ENCODE results near the gene CLEC4M.

Gene CLEC4M

DNA sequence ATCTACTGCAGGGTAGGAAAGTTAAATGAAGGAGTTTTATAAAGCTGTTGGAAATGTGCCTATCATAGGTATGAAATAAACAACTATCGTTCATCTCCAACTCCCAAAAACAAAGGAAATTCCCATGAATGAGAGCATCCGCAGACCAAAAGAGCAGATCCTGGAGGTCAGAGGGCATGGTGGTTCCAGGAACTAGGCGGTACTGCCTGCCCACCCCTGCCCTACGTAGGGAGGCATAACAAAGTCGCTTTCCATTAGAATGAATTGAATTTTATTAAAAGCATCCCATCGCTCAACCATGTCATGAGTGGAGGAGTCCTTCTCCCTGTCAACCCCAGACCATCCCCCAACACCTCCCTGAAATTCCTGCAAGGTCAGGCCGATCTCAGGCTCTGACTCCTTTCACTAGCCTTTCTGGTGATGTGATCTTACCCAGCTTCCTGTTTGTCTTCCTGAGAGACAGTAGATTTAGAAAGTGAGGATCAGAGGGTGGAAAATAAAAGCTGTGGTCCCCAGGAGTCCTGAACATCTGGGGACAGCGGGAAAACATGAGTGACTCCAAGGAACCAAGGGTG lies at the start of gene CLEC4M:
TSS of gene CLEC4M (plus strand) at position 525 of the 575 bp plus-strand sequence. CDS start at position 549, 24 bp downstream.
- no peaks in the 10 kb centered on the region; the same call in 1 of the 2 replicates for H3K27me3 ChIP-seq (ENCODE audit: control insufficient read depth, low read length)
- no peak for TF ChIP-seq EZH2phosphoT487 (IDR thresholded peaks at IDR 0.05; ENCODE audit: borderline replicate concordance, low read length)
- TF ChIP-seq, protein P1, sequence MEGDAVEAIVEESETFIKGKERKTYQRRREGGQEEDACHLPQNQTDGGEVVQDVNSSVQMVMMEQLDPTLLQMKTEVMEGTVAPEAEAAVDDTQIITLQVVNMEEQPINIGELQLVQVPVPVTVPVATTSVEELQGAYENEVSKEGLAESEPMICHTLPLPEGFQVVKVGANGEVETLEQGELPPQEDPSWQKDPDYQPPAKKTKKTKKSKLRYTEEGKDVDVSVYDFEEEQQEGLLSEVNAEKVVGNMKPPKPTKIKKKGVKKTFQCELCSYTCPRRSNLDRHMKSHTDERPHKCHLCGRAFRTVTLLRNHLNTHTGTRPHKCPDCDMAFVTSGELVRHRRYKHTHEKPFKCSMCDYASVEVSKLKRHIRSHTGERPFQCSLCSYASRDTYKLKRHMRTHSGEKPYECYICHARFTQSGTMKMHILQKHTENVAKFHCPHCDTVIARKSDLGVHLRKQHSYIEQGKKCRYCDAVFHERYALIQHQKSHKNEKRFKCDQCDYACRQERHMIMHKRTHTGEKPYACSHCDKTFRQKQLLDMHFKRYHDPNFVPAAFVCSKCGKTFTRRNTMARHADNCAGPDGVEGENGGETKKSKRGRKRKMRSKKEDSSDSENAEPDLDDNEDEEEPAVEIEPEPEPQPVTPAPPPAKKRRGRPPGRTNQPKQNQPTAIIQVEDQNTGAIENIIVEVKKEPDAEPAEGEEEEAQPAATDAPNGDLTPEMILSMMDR (IDR thresholded peaks at IDR 0.05; ENCODE audit: low read depth, low read length, poor library complexity, severe bottlenecking), result no peak
- H3K9me2 ChIP-seq (replicated peaks; ENCODE audit: control insufficient read depth, low read length), result no peaks in the 10 kb centered on the region
- H3K79me2 ChIP-seq (ENCODE audit: control insufficient read depth, low read length), result no peaks in the 10 kb centered on the region
- no peaks in the 10 kb centered on the region for H3K36me3 ChIP-seq (ENCODE audit: control insufficient read depth, low read length)
- H3K4me1 ChIP-seq (ENCODE audit: control insufficient read depth, low read length), result no peaks in the 10 kb centered on the region
- peaks cover 11% of the 10 kb centered on the region; the same call in 1 of the 2 replicates for H3K9me3 ChIP-seq (ENCODE audit: control insufficient read depth, insufficient read depth, low read length)
- no peaks in the 10 kb centered on the region for H4K20me1 ChIP-seq (ENCODE audit: control insufficient read depth, insufficient read depth, low read depth, low read length)
- no peak within 1 kb of the TSS for H3K4me2 ChIP-seq (ENCODE audit: low read length)
- H3K4me3 ChIP-seq (ENCODE audit: low read length), result no peak within 1 kb of the TSS
- no peak within 1 kb of the TSS for H3K27ac ChIP-seq (ENCODE audit: low read depth, low read length)
- H3F3A ChIP-seq (ENCODE audit: control insufficient read depth, insufficient read depth), result no peaks in the 10 kb centered on the region

GRCh38 chr19:7715671-7716070 lies 47.4 kb upstream of the CLEC4M start:
- Histone ChIP-seq H3K36me3 (ENCODE audit: control insufficient read depth, low read length) (no peaks in the 10 kb centered on the region), H4K20me1 (ENCODE audit: control insufficient read depth, insufficient read depth, low read depth, low read length) (no peaks in the 10 kb centered on the region), H3K9me2 (replicated peaks; ENCODE audit: control insufficient read depth, low read length) (no peaks in the 10 kb centered on the region), H3F3A (ENCODE audit: control insufficient read depth, insufficient read depth) (no peaks in the 10 kb centered on the region), H3K27me3 (ENCODE audit: control insufficient read depth, low read length) (peaks cover 16% of the 10 kb centered on the region), H3K4me1 (ENCODE audit: control insufficient read depth, low read length) (peaks cover 9% of the 10 kb centered on the region), H3K79me2 (ENCODE audit: control insufficient read depth, low read length) (no peaks in the 10 kb centered on the region), H3K4me2 (ENCODE audit: low read length) (no peak overlapping the region), H3K27ac (ENCODE audit: low read depth, low read length) (no peak overlapping the region), H3K9me3 (ENCODE audit: control insufficient read depth, insufficient read depth, low read length) (no peaks in the 10 kb centered on the region), H3K4me3 (ENCODE audit: low read length) (no peak overlapping the region)
- no peak for TF ChIP-seq EZH2phosphoT487 (IDR thresholded peaks at IDR 0.05; ENCODE audit: borderline replicate concordance, low read length)
- TF ChIP-seq, protein P1 (IDR thresholded peaks at IDR 0.05; ENCODE audit: low read depth, low read length, poor library complexity, severe bottlenecking), result no peak

- Histone ChIP-seq H3K4me3 (ENCODE audit: low read length) (no peak overlapping the region), H3F3A (ENCODE audit: control insufficient read depth, insufficient read depth) (no peaks in the 10 kb centered on the region), H3K4me2 (ENCODE audit: low read length) (no peak overlapping the region), H3K9me3 (ENCODE audit: control insufficient read depth, insufficient read depth, low read length) (no peaks in the 10 kb centered on the region), H3K27me3 (ENCODE audit: control insufficient read depth, low read length) (peaks cover 16% of the 10 kb centered on the region), H3K36me3 (ENCODE audit: control insufficient read depth, low read length) (no peaks in the 10 kb centered on the region), H3K9me2 (replicated peaks; ENCODE audit: control insufficient read depth, low read length) (no peaks in the 10 kb centered on the region), H3K79me2 (ENCODE audit: control insufficient read depth, low read length) (no peaks in the 10 kb centered on the region), H3K4me1 (ENCODE audit: control insufficient read depth, low read length) (peaks cover 9% of the 10 kb centered on the region), H3K27ac (ENCODE audit: low read depth, low read length) (no peak overlapping the region), H4K20me1 (ENCODE audit: control insufficient read depth, insufficient read depth, low read depth, low read length) (no peaks in the 10 kb centered on the region)
- TF ChIP-seq EZH2phosphoT487 (IDR thresholded peaks at IDR 0.05; ENCODE audit: borderline replicate concordance, low read length), result no peak
- TF ChIP-seq, protein P1 (IDR thresholded peaks at IDR 0.05; ENCODE audit: low read depth, low read length, poor library complexity, severe bottlenecking), result no peak
Measured at GRCh38 chr19:7716762-7717161, 46.3 kb upstream of the CLEC4M start.

Data from DOHH2 (cell line).